KMS-11 (cell line): ENCODE measurements around the gene DUS3L.

Experiments used
- H2AFZ ChIP-seq: fragments of 200-600 bp; sonication (generic); 2 replicates; pipeline ENCODE4 v1.6.1; 2016; ENCODE audit warnings: antibody characterized with exemption, mixed run types, low read depth
- H3K27ac ChIP-seq: fragments of 200-600 bp; sonication (generic); 2 replicates; pipeline ENCODE4 v1.6.1; 2016; ENCODE audit warnings: mild to moderate bottlenecking, mixed run types
- H3K27me3 ChIP-seq: fragments of 200-600 bp; sonication (generic); 2 replicates; pipeline ENCODE4 v1.6.1; 2017; ENCODE audit warnings: mild to moderate bottlenecking, low read depth, mixed run types, moderate library complexity; ENCODE audit not compliant: insufficient read depth
- H3K36me3 ChIP-seq: fragments of 200-600 bp; sonication (generic); 2 replicates; pipeline ENCODE4 v1.6.1; 2017; ENCODE audit warnings: mild to moderate bottlenecking, mixed run types; ENCODE audit not compliant: insufficient read depth
- H3K4me1 ChIP-seq: fragments of 200-600 bp; sonication (generic); 2 replicates; pipeline ENCODE4 v1.6.1; 2016; ENCODE audit warnings: mild to moderate bottlenecking, low read depth, mixed run types; ENCODE audit not compliant: poor library complexity, severe bottlenecking
- H3K4me2 ChIP-seq: fragments of 200-600 bp; sonication (generic); 2 replicates; pipeline ENCODE4 v1.7.0; 2016; ENCODE audit warnings: mild to moderate bottlenecking, mixed run types
- H3K4me3 ChIP-seq: fragments of 200-600 bp; sonication (generic); IDR thresholded peaks from 2 replicates; pipeline ENCODE4 v1.6.1; 2017; ENCODE audit warnings: low read depth, low read length, mixed read lengths; ENCODE audit not compliant: insufficient read depth
- H3K79me2 ChIP-seq: fragments of 200-600 bp; sonication (generic); 2 replicates; pipeline ENCODE4 v1.6.1; 2016; ENCODE audit warnings: low read depth, mixed run types; ENCODE audit not compliant: insufficient read depth
- H3K9ac ChIP-seq: fragments of 200-600 bp; sonication (generic); 2 replicates; pipeline ENCODE4 v1.6.1; 2016; ENCODE audit warnings: mild to moderate bottlenecking, mixed run types
- H4K20me1 ChIP-seq: fragments of 200-600 bp; sonication (generic); 2 replicates; pipeline ENCODE4 v1.6.1; 2016; ENCODE audit warnings: mild to moderate bottlenecking, mixed run types; ENCODE audit not compliant: insufficient read depth
- CTCF ChIP-seq: fragments of 200-600 bp; sonication (generic); conservative IDR thresholded peaks from 2 replicates; pipeline ENCODE4 v1.6.1; 2017; ENCODE audit warnings: low read depth, mild to moderate bottlenecking, antibody characterized with exemption, low read length, moderate library complexity, mixed read lengths

DUS3L gene

GRCh38 chr19:5809469-5809868 is 18.5 kb upstream of the DUS3L start:
- Histone ChIP-seq H3K9ac (no peak overlapping the region), H3K36me3 (no peaks in the 10 kb centered on the region), H4K20me1 (no peaks in the 10 kb centered on the region), H3K79me2 (no peaks in the 10 kb centered on the region), H2AFZ (no peak overlapping the region), H3K4me2 (no peak overlapping the region), H3K4me3 (no peak overlapping the region), H3K4me1 (peaks cover 2% of the 10 kb centered on the region), H3K27ac (no peak overlapping the region), H3K27me3 (peaks cover 3% of the 10 kb centered on the region; the same call in 1 of the 2 replicates)
- no peak for TF ChIP-seq CTCF

GRCh38 chr19:5809053-5809452 is 18.1 kb upstream of the DUS3L start:
- H4K20me1 ChIP-seq, result no peaks in the 10 kb centered on the region
- no peaks in the 10 kb centered on the region for H3K79me2 ChIP-seq
- no peak overlapping the region for H3K27ac ChIP-seq
- no peak for TF ChIP-seq CTCF
- peaks cover 3% of the 10 kb centered on the region; the same call in 1 of the 2 replicates for H3K27me3 ChIP-seq
- H3K4me1 ChIP-seq, result peaks cover 5% of the 10 kb centered on the region
- H3K4me3 ChIP-seq, result no peak overlapping the region
- no peak overlapping the region for H3K9ac ChIP-seq
- H3K4me2 ChIP-seq, result no peak overlapping the region
- H2AFZ ChIP-seq, result no peak overlapping the region
- no peaks in the 10 kb centered on the region for H3K36me3 ChIP-seq

DNA sequence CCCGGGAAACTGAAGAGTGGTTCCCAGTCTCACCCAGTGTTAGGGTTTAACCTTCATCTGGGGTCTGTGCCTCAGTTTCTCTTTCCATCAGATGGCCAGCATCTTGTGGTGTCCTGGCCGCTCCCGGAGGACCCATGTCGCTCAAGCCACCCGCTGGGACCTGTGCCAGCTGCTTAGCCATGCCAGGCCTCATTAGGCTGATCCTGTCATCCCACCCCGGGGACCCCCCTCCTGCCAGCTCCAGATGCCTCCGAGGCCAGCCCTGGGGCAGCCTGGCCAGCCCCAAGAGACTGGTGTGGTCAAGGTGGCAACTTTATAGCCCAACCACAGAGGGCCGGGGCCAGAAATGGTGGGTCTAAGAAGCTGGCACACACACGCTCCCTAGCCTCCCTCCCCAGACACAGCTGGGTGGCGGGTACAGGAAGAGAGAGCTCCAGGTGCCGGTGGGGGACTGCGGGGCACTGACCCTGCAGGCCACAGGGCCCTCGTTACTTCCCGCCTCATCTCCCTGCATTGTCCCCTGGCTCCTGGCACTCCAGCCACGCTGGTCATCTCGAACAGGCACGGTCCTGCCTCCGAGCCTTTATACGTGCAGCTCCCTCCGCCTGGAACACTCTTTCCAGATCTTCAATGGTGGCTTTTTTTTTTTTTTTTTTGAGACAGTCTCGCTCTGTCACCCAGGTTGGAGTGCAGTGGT is 17.3 kb upstream of the DUS3L start:
- no peak overlapping the region for H3K27ac ChIP-seq
- no peak overlapping the region for H3K4me3 ChIP-seq
- no peak for TF ChIP-seq CTCF
- H3K4me1 ChIP-seq, result peaks cover 9% of the 10 kb centered on the region
- no peak overlapping the region for H2AFZ ChIP-seq
- H3K79me2 ChIP-seq, result no peaks in the 10 kb centered on the region
- no peak overlapping the region for H3K4me2 ChIP-seq
- no peak overlapping the region for H3K9ac ChIP-seq
- peaks cover 3% of the 10 kb centered on the region; the same call in 1 of the 2 replicates for H3K27me3 ChIP-seq
- H3K36me3 ChIP-seq, result no peaks in the 10 kb centered on the region
- H4K20me1 ChIP-seq, result no peaks in the 10 kb centered on the region

- H3K4me2 ChIP-seq, result no peak overlapping the region
- TF ChIP-seq CTCF, result no peak
- no peak overlapping the region for H2AFZ ChIP-seq
- H3K36me3 ChIP-seq, result no peaks in the 10 kb centered on the region
- no peak overlapping the region for H3K27ac ChIP-seq
- H3K9ac ChIP-seq, result no peak overlapping the region
- peaks cover 9% of the 10 kb centered on the region for H3K4me1 ChIP-seq
- H4K20me1 ChIP-seq, result no peaks in the 10 kb centered on the region
- peaks cover 3% of the 10 kb centered on the region; the same call in 1 of the 2 replicates for H3K27me3 ChIP-seq
- no peaks in the 10 kb centered on the region for H3K79me2 ChIP-seq
- no peak overlapping the region for H3K4me3 ChIP-seq
Observed at GRCh38 chr19:5806905-5807304, 15.9 kb upstream of the DUS3L start.
